ENCODE measurements around the gene DCLRE1B.

Gene DCLRE1B

GRCh38 chr1:113887402-113888175 is 17.5 kb upstream of the DCLRE1B start, which contains the start of gene BCL2L15:
Gene BCL2L15 (minus strand): TSS chr1:113887581. CDS start chr1:113887375, 206 bp downstream.
- no peak for DNase-seq (ENCODE audit: low read depth in 3 of 3)

GRCh38 chr1:113890816-113891215 is 14.3 kb upstream of the DCLRE1B start:
- DNase-seq (ENCODE audit: low read depth in 3 of 3), result no peak

GRCh38 chr1:113891631-113892220 is 13.4 kb upstream of the DCLRE1B start:
- DNase-seq (ENCODE audit: low read depth in 3 of 3), result no peak

GRCh38 chr1:113893267-113893666 is 11.9 kb upstream of the DCLRE1B start:
- DNase-seq (ENCODE audit: low read depth in 3 of 3), result no peak

GRCh38 chr1:113895098-113895497 is 10.0 kb upstream of the DCLRE1B start:
- no peak for DNase-seq (ENCODE audit: low read depth in 3 of 3)

- DNase-seq (ENCODE audit: low read depth in 3 of 3), result no peak
Observed at GRCh38 chr1:113895961-113896360, 9.2 kb upstream of the DCLRE1B start.

GRCh38 chr1:113898241-113898814 is 6.8 kb upstream of the DCLRE1B start:
- no peak for DNase-seq (ENCODE audit: low read depth in 3 of 3)

GRCh38 chr1:113899111-113899510 is 6.0 kb upstream of the DCLRE1B start:
- DNase-seq (ENCODE audit: low read depth in 3 of 3), result no peak

GRCh38 chr1:113901191-113901590 is 3.9 kb upstream of the DCLRE1B start:
- DNase-seq (ENCODE audit: low read depth in 3 of 3), result no peak

GRCh38 chr1:113903501-113904292 is 1.4 kb upstream of the DCLRE1B start:
- DNase-seq (ENCODE audit: low read depth in 3 of 3), result peak in 1 of 3 experiments; percentile 11

- no peak for DNase-seq (ENCODE audit: low read depth in 3 of 3)
Observed at GRCh38 chr1:113904293-113904673, 843 bp upstream of the DCLRE1B start.

GRCh38 chr1:113905435-113905861 is 322 bp downstream of the DCLRE1B start:
- peak in 2 of 3 experiments; percentile 11 to 27 for DNase-seq (ENCODE audit: low read depth in 3 of 3)

- no peak for DNase-seq (ENCODE audit: low read depth in 3 of 3)
Observed at GRCh38 chr1:113912594-113913311, 7.6 kb downstream of the DCLRE1B start.

GRCh38 chr1:113913312-113913668 is 8.2 kb downstream of the DCLRE1B start:
- no peak for DNase-seq (ENCODE audit: low read depth in 3 of 3)

- no peak for DNase-seq (ENCODE audit: low read depth in 3 of 3)
Observed at GRCh38 chr1:113913887-113914664, 8.9 kb downstream of the DCLRE1B start.

GRCh38 chr1:113916974-113917373 is 11.8 kb downstream of the DCLRE1B start:
- no peak for DNase-seq (ENCODE audit: low read depth in 3 of 3)

GRCh38 chr1:113917400-113918082 is 12.4 kb downstream of the DCLRE1B start:
- DNase-seq (ENCODE audit: low read depth in 3 of 3), result no peak

GRCh38 chr1:113918243-113918642 is 13.1 kb downstream of the DCLRE1B start:
- no peak for DNase-seq (ENCODE audit: low read depth in 3 of 3)

GRCh38 chr1:113922957-113923356 is 17.8 kb downstream of the DCLRE1B start:
- DNase-seq (ENCODE audit: low read depth in 3 of 3), result no peak

- no peak for DNase-seq (ENCODE audit: low read depth in 3 of 3)
Observed at GRCh38 chr1:113924473-113924872, 19.3 kb downstream of the DCLRE1B start.
